Measurements from ENCODE around the gene IL5RA. TPM values are rescaled to one million over a fixed set of nuclear protein-coding genes. Genes with fewer than 3 reads are reported as not detected.

IL5RA gene
- total and polyA plus RNA-seq, 11 donors: 0.03 to 1.0 (median 0.27) TPM; not detected in 5

- no peaks in the 10 kb centered on the region for H3K36me3 ChIP-seq
- ATAC-seq: peak; percentile 24 to 70 (median 28)
- H3K27me3 ChIP-seq: no peaks in the 10 kb centered on the region
- no peak overlapping the region for H3K27ac ChIP-seq
- peak in 3 of 5 donors; percentile 7 to 48 (median 22) for DNase-seq
- no peak for TF ChIP-seq CTCF (IDR thresholded peaks at IDR 0.05)
- TF ChIP-seq POLR2A (IDR thresholded peaks at IDR 0.05): no peak
- no peaks in the 10 kb centered on the region for H3K9me3 ChIP-seq
- WGBS, 4 donors: 66 to 75% (median 72%) methylated on average over 25 of the region's 25 CpGs
- H3K4me3 ChIP-seq: peak overlapping the region in 1 of 12 donors; percentile 6
- intact Hi-C loops (cut with DNase I): no loop called here
- no peaks in the 10 kb centered on the region for H3K4me1 ChIP-seq
Measured at GRCh38 chr3:3038201-3038991, 71.8 kb downstream of the IL5RA start.

- H3K27ac ChIP-seq: no peak overlapping the region
- H3K4me3 ChIP-seq: no peak overlapping the region
- DNase-seq (no peak), ATAC-seq (no peak)
- no peaks in the 10 kb centered on the region for H3K9me3 ChIP-seq
- H3K36me3 ChIP-seq: no peaks in the 10 kb centered on the region
- H3K27me3 ChIP-seq: no peaks in the 10 kb centered on the region
- intact Hi-C loops (cut with DNase I): no loop called here
- H3K4me1 ChIP-seq: no peaks in the 10 kb centered on the region
- WGBS, 4 donors: 90 to 94% (median 93%) methylated on average over 13 of the region's 13 CpGs
- TF ChIP-seq POLR2A (IDR thresholded peaks at IDR 0.05) (no peak), CTCF (IDR thresholded peaks at IDR 0.05) (no peak)
Measured at GRCh38 chr3:3037156-3037555, 73.0 kb downstream of the IL5RA start.

GRCh38 chr3:3031326-3031725, 78.8 kb downstream of the IL5RA start:
- intact Hi-C loops (cut with DNase I): no loop called here
- TF ChIP-seq CTCF (IDR thresholded peaks at IDR 0.05) (no peak), POLR2A (IDR thresholded peaks at IDR 0.05) (no peak)
- no peak for DNase-seq
- WGBS, 4 donors: 49 to 63% (median 52%) methylated on average over 4 of the region's 4 CpGs
- Histone ChIP-seq H3K9me3 (no peaks in the 10 kb centered on the region), H3K4me1 (no peaks in the 10 kb centered on the region), H3K27ac (no peak overlapping the region), H3K27me3 (no peaks in the 10 kb centered on the region), H3K4me3 (no peak overlapping the region), H3K36me3 (no peaks in the 10 kb centered on the region)
- no peak for ATAC-seq

GRCh38 chr3:3027976-3028567, 82.1 kb downstream of the IL5RA start:
- Histone ChIP-seq H3K4me3 (no peak overlapping the region), H3K4me1 (no peaks in the 10 kb centered on the region), H3K9me3 (no peaks in the 10 kb centered on the region), H3K27ac (no peak overlapping the region), H3K36me3 (no peaks in the 10 kb centered on the region), H3K27me3 (no peaks in the 10 kb centered on the region)
- intact Hi-C loops (cut with DNase I): no loop called here
- 68 to 88% (median 75%) methylated on average over 5 of the region's 5 CpGs for WGBS, 4 donors
- TF ChIP-seq POLR2A (IDR thresholded peaks at IDR 0.05) (no peak), CTCF (IDR thresholded peaks at IDR 0.05) (no peak)
- ATAC-seq (no peak), DNase-seq (no peak)
